ENCODE data around the gene CTR9. TPM values are rescaled to one million over a fixed set of nuclear protein-coding genes. Genes with fewer than 3 reads are reported as not detected.

The CTR9 gene
- total and polyA plus RNA-seq, 2 of the 13 experiments (the other 11 are each of a cell fraction or from before 2014, with no cell fraction given): 6.6 to 22.1 TPM

GRCh38 chr11:10715571-10715970 lies 35.5 kb upstream of the CTR9 start:
- Histone ChIP-seq H3K4me1 (ENCODE audit: insufficient read depth, low read length) (no peaks in the 10 kb centered on the region), H3K4me3 (replicated peaks in 1 of 3; ENCODE audit: insufficient read depth in 1 of 3, low read depth in 2 of 3, low read length in 3 of 3) (no peak overlapping the region), H3K9ac (ENCODE audit: insufficient read depth, low read depth, low read length) (no peak overlapping the region), H3K79me2 (ENCODE audit: insufficient read depth, low read length) (no peaks in the 10 kb centered on the region), H3K4me2 (ENCODE audit: low read depth, low read length) (no peak overlapping the region), H2AFZ (ENCODE audit: low read length) (no peak overlapping the region), H3K27ac (ENCODE audit: extremely low read length, insufficient read depth, low read length) (no peak overlapping the region), H3K9me3 (ENCODE audit: low read length) (no peaks in the 10 kb centered on the region), H4K20me1 (ENCODE audit: insufficient read depth, low read length) (no peaks in the 10 kb centered on the region), H3K36me3 (replicated peaks in 1 of 2; ENCODE audit: control insufficient read depth in 1 of 2, insufficient read depth in 2 of 2, low read length in 2 of 2) (no peaks in the 10 kb centered on the region), H3K27me3 (ENCODE audit: control insufficient read depth in 1 of 2, insufficient read depth in 2 of 2, low read length in 2 of 2) (peaks cover 0 to 12% of the 10 kb centered on the region in 2 experiments; a peak in 1 of 5 replicates)
- ChIA-PET CTCF (ENCODE audit: low intra/inter-chr PET ratio, low total read pairs) (no interaction called here), POLR2A (no interaction called here)
- no TSS peak for BruUV-seq (replicated peaks)
- in situ Hi-C loops (cut with HindIII; ENCODE audit: extremely low pct_ligation_motif_present, low pct_unique_long_range_greater_than_20kb) (no loop called here), intact Hi-C loops (cut with micrococcal nuclease; ENCODE audit: unreplicated experiment) (no loop called here)
- DNase-seq (ENCODE audit: low spot score) (no peak), ATAC-seq (no peak), FAIRE-seq (no peak)
- WGBS (ENCODE audit: low lambda C conversion rate): 15% methylated on average over 4 of the region's 4 CpGs
- no peak for TF ChIP-seq ZNF766 (CRISPR knock-in tag; IDR thresholded peaks at IDR 0.05; ENCODE audit: borderline replicate concordance)

GRCh38 chr11:10716122-10716521 lies 34.9 kb upstream of the CTR9 start:
- no peak overlapping the region for H3K9ac ChIP-seq (ENCODE audit: insufficient read depth, low read depth, low read length)
- H3K4me1 ChIP-seq (ENCODE audit: insufficient read depth, low read length): no peaks in the 10 kb centered on the region
- ChIA-PET CTCF (ENCODE audit: low intra/inter-chr PET ratio, low total read pairs) (no interaction called here), POLR2A (no interaction called here)
- H2AFZ ChIP-seq (ENCODE audit: low read length): no peak overlapping the region
- H4K20me1 ChIP-seq (ENCODE audit: insufficient read depth, low read length): no peaks in the 10 kb centered on the region
- H3K9me3 ChIP-seq (ENCODE audit: low read length): no peaks in the 10 kb centered on the region
- H3K27me3 ChIP-seq (ENCODE audit: control insufficient read depth in 1 of 2, insufficient read depth in 2 of 2, low read length in 2 of 2): peaks cover 0 to 12% of the 10 kb centered on the region in 2 experiments; a peak in 1 of 5 replicates
- H3K4me3 ChIP-seq (replicated peaks in 1 of 3; ENCODE audit: insufficient read depth in 1 of 3, low read depth in 2 of 3, low read length in 3 of 3): no peak overlapping the region
- ATAC-seq (no peak), DNase-seq (ENCODE audit: low spot score) (no peak), FAIRE-seq (no peak)
- WGBS (ENCODE audit: low lambda C conversion rate): 0% methylated on average over 3 of the region's 3 CpGs
- no peak overlapping the region for H3K27ac ChIP-seq (ENCODE audit: extremely low read length, insufficient read depth, low read length)
- no peak overlapping the region for H3K4me2 ChIP-seq (ENCODE audit: low read depth, low read length)
- BruUV-seq (replicated peaks): no TSS peak
- no peaks in the 10 kb centered on the region for H3K79me2 ChIP-seq (ENCODE audit: insufficient read depth, low read length)
- in situ Hi-C loops (cut with HindIII; ENCODE audit: extremely low pct_ligation_motif_present, low pct_unique_long_range_greater_than_20kb): no loop called here
- no peaks in the 10 kb centered on the region for H3K36me3 ChIP-seq (replicated peaks in 1 of 2; ENCODE audit: control insufficient read depth in 1 of 2, insufficient read depth in 2 of 2, low read length in 2 of 2)
- intact Hi-C loops (cut with micrococcal nuclease; ENCODE audit: unreplicated experiment): no loop called here
- TF ChIP-seq POLR2A (IDR thresholded peaks at IDR 0.05; ENCODE audit: insufficient read depth in 1 of 2, low read depth in 2 of 2, low read length in 2 of 2) (no peak), FUBP1 (CRISPR knock-in tag; IDR thresholded peaks at IDR 0.05; ENCODE audit: borderline replicate concordance) (no peak), CEBPZ (IDR thresholded peaks at IDR 0.05; ENCODE audit: low read length) (no peak), PRMT3 (CRISPR knock-in tag; IDR thresholded peaks at IDR 0.05; ENCODE audit: borderline replicate concordance, low read depth) (no peak), NR2F1 (CRISPR knock-in tag; IDR thresholded peaks at IDR 0.05) (no peak), ZNF687 (CRISPR knock-in tag; IDR thresholded peaks at IDR 0.05) (no peak), FOXA1 (IDR thresholded peaks at IDR 0.05) (no peak), FOXA1 (CRISPR knock-in tag; IDR thresholded peaks at IDR 0.05) (no peak)

All from HepG2 (cell line).